K562 (cell line): ENCODE data around the gene ARID3A. TPM values are rescaled to one million over a fixed set of nuclear protein-coding genes. Genes with fewer than 3 reads are reported as not detected.

ENCODE experiments used
- ETS2 ChIP-seq: IDR thresholded peaks from 2 replicates; pipeline ENCODE4 v1.6.1; 2016; ENCODE audit warnings: borderline replicate concordance, missing genetic modification characterization, mild to moderate bottlenecking, moderate library complexity, missing compliant biosample characterization; ENCODE audit not compliant: poor library complexity, severe bottlenecking
- FOXM1 ChIP-seq, 2 experiments: fragments of 450-650 bp in 1 of 2; sonication (generic) in 1 of 2; formaldehyde crosslinking in 1 of 2; IDR thresholded peaks; 2 replicates each; pipeline versions ENCODE4 v1.6.1 to v1.9.0; 2017 to 2022; ENCODE audit warnings: low read depth in 2 of 2, mild to moderate bottlenecking in 2 of 2, missing genetic modification reagents in 1 of 2, moderate library complexity in 1 of 2
- HNRNPLL ChIP-seq: fragments of 200-400 bp; formaldehyde crosslinking; IDR thresholded peaks from 2 replicates; pipeline ENCODE4 v1.6.1; 2017; ENCODE audit warnings: low read length, low read depth, mild to moderate bottlenecking; ENCODE audit not compliant: poor library complexity, severe bottlenecking
- NELFE ChIP-seq: IDR thresholded peaks from 2 replicates; pipeline ENCODE4 v1.6.1; 2011; ENCODE audit warnings: mild to moderate bottlenecking; ENCODE audit not compliant: insufficient read depth, insufficient read length
- NFE2 ChIP-seq: IDR thresholded peaks from 2 replicates; pipeline ENCODE4 v1.6.1; 2014; ENCODE audit warnings: antibody characterized with exemption, low read depth
- NR1H2 ChIP-seq: sonication (generic); formaldehyde crosslinking; IDR thresholded peaks from 2 replicates; pipeline ENCODE4 v1.4.0; 2020; ENCODE audit warnings: mild to moderate bottlenecking, missing genetic modification reagents
- POLR2AphosphoS5 ChIP-seq: IDR thresholded peaks from 2 replicates; pipeline ENCODE4 v1.6.1; 2011; ENCODE audit warnings: mild to moderate bottlenecking, low read depth, low read length, moderate library complexity; ENCODE audit not compliant: control insufficient read depth, insufficient read depth
- POLR2H ChIP-seq: IDR thresholded peaks from 2 replicates; pipeline ENCODE4 v1.6.1; 2016; ENCODE audit warnings: missing genetic modification characterization, low read depth, mild to moderate bottlenecking, control low read depth, missing compliant biosample characterization, moderate library complexity
- SETDB1 ChIP-seq: IDR thresholded peaks from one replicate; pipeline ENCODE4 v1.6.1; 2012; ENCODE audit warnings: low read length, control low read depth, inconsistent platforms
- SNIP1 ChIP-seq: fragments of 450-650 bp; IDR thresholded peaks from 2 replicates; pipeline ENCODE4 v1.7.1; 2017; ENCODE audit warnings: low read depth, mild to moderate bottlenecking
- SRF ChIP-seq, 2 experiments: fragments of 250-450, 450-650 bp in 1 of 2; sonication (Bioruptor Pico) in 1 of 2; sonication (generic) in 1 of 2; formaldehyde crosslinking; IDR thresholded peaks; 2 replicates each; pipeline versions ENCODE4 v1.5.0 to v1.5.1; 2020 to 2022; ENCODE audit warnings: mild to moderate bottlenecking in 1 of 2, missing genetic modification reagents in 1 of 2
- STAG1 ChIP-seq: sonication (generic); formaldehyde crosslinking; IDR thresholded peaks from 2 replicates; pipeline ENCODE4 v1.5.0; 2020; ENCODE audit warnings: missing genetic modification reagents, borderline replicate concordance
- ZNF121 ChIP-seq: sonication (generic); formaldehyde crosslinking; conservative IDR thresholded peaks from 2 replicates; pipeline ENCODE4 v1.8.0; 2022; ENCODE audit warnings: missing genetic modification reagents
- ZNF184 ChIP-seq: sonication (generic); formaldehyde crosslinking; IDR thresholded peaks from 2 replicates; pipeline ENCODE4 v1.5.0; 2020; ENCODE audit warnings: missing genetic modification reagents
- ZNF77 ChIP-seq: fragments of 250-450 bp; sonication (Bioruptor Pico); IDR thresholded peaks from 2 replicates; pipeline ENCODE4 v1.5.0; 2020
- polyA plus RNA-seq, 8 experiments: library from polyadenylated mRNA; depleted of rRNA in 4 of 8; stranded (reverse) in 5 of 8; unstranded in 3 of 8; fragments of >200 nt; fragmentation: Nextera tagmentation in 2 of 8; fragmentation: Illumina TruSeq in 1 of 8; extraction: Ambion mirVana in 2 of 8; extraction: Trizol in 1 of 8; gene quantifications; 2 replicates each; pipeline versions ENCODE4 v1.2.1 to v1.2.3, GENCODE V29; 2011 to 2014; ENCODE audit warnings: inconsistent platforms in 1 of 8, missing spikeins in 1 of 8
- total RNA-seq, 7 experiments: library from RNA; depleted of rRNA in 6 of 7; stranded (reverse); fragments of >200 nt in 6 of 7; fragmentation: Illumina TruSeq in 2 of 7; extraction: Trizol in 2 of 7; gene quantifications; 2 replicates each; pipeline versions ENCODE4 v1.2.1 to v1.2.3, GENCODE V29; 2011 to 2021; ENCODE audit warnings: low replicate concordance in 1 of 7
- TF ChIP-seq, protein P1 (sequence below): sonication (generic); formaldehyde crosslinking; IDR thresholded peaks from 2 replicates; pipeline ENCODE4 v1.8.1; 2023; ENCODE audit warnings: missing genetic modification reagents, mild to moderate bottlenecking, borderline replicate concordance
- TF ChIP-seq, protein P2 (sequence below): IDR thresholded peaks from 3 replicates; pipeline ENCODE4 v1.6.1; 2011; ENCODE audit warnings: borderline replicate concordance, mild to moderate bottlenecking; ENCODE audit not compliant: insufficient read length, insufficient read depth
- TF ChIP-seq, protein P3 (sequence below): fragments of 200-400 bp; formaldehyde crosslinking; IDR thresholded peaks from 2 replicates; pipeline ENCODE4 v1.6.1; 2017; ENCODE audit warnings: mild to moderate bottlenecking, low read depth, low read length, moderate library complexity

Gene ARID3A
- total and polyA plus RNA-seq, 9 of the 15 experiments (the other 6 are each of a cell fraction or from before 2014, with no cell fraction given): 1.4 to 118 (median 31.2) TPM

DNA sequence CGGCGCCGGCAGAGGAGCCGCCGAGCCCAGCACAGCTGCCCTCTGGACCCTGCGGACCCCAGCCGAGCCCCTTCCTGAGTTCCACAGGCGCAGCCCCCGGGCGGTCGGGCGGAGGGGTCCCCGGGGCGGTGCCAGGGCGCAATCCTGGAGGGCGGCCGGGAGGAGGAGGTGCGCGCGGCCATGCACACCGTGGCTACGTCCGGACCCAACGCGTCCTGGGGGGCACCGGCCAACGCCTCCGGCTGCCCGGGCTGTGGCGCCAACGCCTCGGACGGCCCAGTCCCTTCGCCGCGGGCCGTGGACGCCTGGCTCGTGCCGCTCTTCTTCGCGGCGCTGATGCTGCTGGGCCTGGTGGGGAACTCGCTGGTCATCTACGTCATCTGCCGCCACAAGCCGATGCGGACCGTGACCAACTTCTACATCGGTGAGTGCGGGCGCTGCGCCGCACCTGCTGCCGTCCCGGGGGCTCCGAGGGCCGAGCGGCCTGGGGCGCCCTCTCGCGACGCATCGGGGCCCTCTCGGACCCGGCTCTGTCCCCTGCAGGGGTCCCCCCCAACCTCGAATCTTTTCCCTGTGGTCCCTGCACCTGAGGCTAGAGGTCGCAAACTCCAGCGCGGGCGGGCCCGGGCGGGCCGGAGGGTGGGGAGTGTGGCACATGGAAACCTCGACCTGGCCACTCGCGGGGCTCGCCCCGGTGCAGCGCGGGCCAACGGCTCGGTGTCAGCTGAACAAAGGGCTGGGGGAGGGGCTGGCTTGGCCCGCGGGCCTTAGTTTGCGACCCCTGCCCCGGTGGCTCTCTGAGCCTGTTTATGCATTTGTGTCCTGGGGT lies 8.3 kb upstream of the ARID3A start, which contains the start of gene KISS1R (continued):
- TF ChIP-seq, protein P1, sequence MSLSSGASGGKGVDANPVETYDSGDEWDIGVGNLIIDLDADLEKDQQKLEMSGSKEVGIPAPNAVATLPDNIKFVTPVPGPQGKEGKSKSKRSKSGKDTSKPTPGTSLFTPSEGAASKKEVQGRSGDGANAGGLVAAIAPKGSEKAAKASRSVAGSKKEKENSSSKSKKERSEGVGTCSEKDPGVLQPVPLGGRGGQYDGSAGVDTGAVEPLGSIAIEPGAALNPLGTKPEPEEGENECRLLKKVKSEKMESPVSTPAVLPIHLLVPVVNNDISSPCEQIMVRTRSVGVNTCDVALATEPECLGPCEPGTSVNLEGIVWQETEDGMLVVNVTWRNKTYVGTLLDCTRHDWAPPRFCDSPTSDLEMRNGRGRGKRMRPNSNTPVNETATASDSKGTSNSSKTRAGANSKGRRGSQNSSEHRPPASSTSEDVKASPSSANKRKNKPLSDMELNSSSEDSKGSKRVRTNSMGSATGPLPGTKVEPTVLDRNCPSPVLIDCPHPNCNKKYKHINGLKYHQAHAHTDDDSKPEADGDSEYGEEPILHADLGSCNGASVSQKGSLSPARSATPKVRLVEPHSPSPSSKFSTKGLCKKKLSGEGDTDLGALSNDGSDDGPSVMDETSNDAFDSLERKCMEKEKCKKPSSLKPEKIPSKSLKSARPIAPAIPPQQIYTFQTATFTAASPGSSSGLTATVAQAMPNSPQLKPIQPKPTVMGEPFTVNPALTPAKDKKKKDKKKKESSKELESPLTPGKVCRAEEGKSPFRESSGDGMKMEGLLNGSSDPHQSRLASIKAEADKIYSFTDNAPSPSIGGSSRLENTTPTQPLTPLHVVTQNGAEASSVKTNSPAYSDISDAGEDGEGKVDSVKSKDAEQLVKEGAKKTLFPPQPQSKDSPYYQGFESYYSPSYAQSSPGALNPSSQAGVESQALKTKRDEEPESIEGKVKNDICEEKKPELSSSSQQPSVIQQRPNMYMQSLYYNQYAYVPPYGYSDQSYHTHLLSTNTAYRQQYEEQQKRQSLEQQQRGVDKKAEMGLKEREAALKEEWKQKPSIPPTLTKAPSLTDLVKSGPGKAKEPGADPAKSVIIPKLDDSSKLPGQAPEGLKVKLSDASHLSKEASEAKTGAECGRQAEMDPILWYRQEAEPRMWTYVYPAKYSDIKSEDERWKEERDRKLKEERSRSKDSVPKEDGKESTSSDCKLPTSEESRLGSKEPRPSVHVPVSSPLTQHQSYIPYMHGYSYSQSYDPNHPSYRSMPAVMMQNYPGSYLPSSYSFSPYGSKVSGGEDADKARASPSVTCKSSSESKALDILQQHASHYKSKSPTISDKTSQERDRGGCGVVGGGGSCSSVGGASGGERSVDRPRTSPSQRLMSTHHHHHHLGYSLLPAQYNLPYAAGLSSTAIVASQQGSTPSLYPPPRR (CRISPR knock-in tag): no peak
- no peak for TF ChIP-seq POLR2AphosphoS5
- no peak for TF ChIP-seq ZNF184 (CRISPR knock-in tag)
- peak; percentile 28 for TF ChIP-seq HNRNPLL
- TF ChIP-seq, protein P2, sequence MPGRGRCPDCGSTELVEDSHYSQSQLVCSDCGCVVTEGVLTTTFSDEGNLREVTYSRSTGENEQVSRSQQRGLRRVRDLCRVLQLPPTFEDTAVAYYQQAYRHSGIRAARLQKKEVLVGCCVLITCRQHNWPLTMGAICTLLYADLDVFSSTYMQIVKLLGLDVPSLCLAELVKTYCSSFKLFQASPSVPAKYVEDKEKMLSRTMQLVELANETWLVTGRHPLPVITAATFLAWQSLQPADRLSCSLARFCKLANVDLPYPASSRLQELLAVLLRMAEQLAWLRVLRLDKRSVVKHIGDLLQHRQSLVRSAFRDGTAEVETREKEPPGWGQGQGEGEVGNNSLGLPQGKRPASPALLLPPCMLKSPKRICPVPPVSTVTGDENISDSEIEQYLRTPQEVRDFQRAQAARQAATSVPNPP: no peak
- TF ChIP-seq NELFE: no peak
- TF ChIP-seq SETDB1: no peak
- TF ChIP-seq ETS2 (tag): no peak
- no peak for TF ChIP-seq NFE2
- peak; percentile 44; the same call in 1 of the 2 replicates for TF ChIP-seq NR1H2 (CRISPR knock-in tag)
- no peak for TF ChIP-seq POLR2H
- TF ChIP-seq SRF (CRISPR knock-in tag; IDR thresholded peaks at IDR 0.05): peak in 1 of 2 experiments; percentile 62; a peak in 1 of 4 replicates
- TF ChIP-seq FOXM1 (IDR thresholded peaks at IDR 0.05; ENCODE audit: low read depth): no peak
- TF ChIP-seq FOXM1 (CRISPR knock-in tag; IDR thresholded peaks at IDR 0.05; ENCODE audit: low read depth): 0 out of 2 replicates have a peak, but pooled peaks have one; percentile 60
- peak; percentile 96 for TF ChIP-seq STAG1 (CRISPR knock-in tag)
- TF ChIP-seq ZNF121: peak; percentile 32; the same call in 1 of the 2 replicates
- TF ChIP-seq, protein P3, sequence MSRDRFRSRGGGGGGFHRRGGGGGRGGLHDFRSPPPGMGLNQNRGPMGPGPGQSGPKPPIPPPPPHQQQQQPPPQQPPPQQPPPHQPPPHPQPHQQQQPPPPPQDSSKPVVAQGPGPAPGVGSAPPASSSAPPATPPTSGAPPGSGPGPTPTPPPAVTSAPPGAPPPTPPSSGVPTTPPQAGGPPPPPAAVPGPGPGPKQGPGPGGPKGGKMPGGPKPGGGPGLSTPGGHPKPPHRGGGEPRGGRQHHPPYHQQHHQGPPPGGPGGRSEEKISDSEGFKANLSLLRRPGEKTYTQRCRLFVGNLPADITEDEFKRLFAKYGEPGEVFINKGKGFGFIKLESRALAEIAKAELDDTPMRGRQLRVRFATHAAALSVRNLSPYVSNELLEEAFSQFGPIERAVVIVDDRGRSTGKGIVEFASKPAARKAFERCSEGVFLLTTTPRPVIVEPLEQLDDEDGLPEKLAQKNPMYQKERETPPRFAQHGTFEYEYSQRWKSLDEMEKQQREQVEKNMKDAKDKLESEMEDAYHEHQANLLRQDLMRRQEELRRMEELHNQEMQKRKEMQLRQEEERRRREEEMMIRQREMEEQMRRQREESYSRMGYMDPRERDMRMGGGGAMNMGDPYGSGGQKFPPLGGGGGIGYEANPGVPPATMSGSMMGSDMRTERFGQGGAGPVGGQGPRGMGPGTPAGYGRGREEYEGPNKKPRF: no peak
- TF ChIP-seq SNIP1: no peak
- no peak for TF ChIP-seq ZNF77
